Measurements from ENCODE around the gene MMS19. TPM values are rescaled to one million over a fixed set of nuclear protein-coding genes. Genes with fewer than 3 reads are reported as not detected.

The MMS19 gene
- total and polyA plus RNA-seq, 12 donors: 38.7 to 139 (median 64.7) TPM

GRCh38 chr10:97456686-97457065 is 41.5 kb downstream of the MMS19 start:
- H3K27me3 ChIP-seq: no peaks in the 10 kb centered on the region
- H3K4me1 ChIP-seq (replicated peaks in 1 of 2): no peaks in the 10 kb centered on the region
- no peak overlapping the region for H3K4me3 ChIP-seq
- no peak for DNase-seq
- no peaks in the 10 kb centered on the region for H3K9me3 ChIP-seq (replicated peaks in 1 of 3)
- WGBS, 4 donors: 50 to 64% (median 58%) methylated on average over 3 of the region's 3 CpGs
- intact Hi-C loops (cut with DNase I): no loop called here
- TF ChIP-seq POLR2A (IDR thresholded peaks at IDR 0.05): no peak
- no peak for TF ChIP-seq CTCF (IDR thresholded peaks at IDR 0.05)
- no peak overlapping the region for H3K27ac ChIP-seq
- peaks cover 0 to 79% of the 10 kb centered on the region in 2 donors for H3K36me3 ChIP-seq (replicated peaks in 1 of 2)

- no peaks in the 10 kb centered on the region for H3K9me3 ChIP-seq (replicated peaks in 1 of 3)
- TF ChIP-seq CTCF (IDR thresholded peaks at IDR 0.05): no peak
- no peak for TF ChIP-seq POLR2A (IDR thresholded peaks at IDR 0.05)
- DNase-seq: no peak
- H3K27ac ChIP-seq: peak overlapping the region in 1 of 5 donors; percentile 1
- no peaks in the 10 kb centered on the region for H3K27me3 ChIP-seq
- intact Hi-C loops (cut with DNase I): no loop called here
- no peaks in the 10 kb centered on the region for H3K4me1 ChIP-seq (replicated peaks in 1 of 2)
- no peak overlapping the region for H3K4me3 ChIP-seq
- peaks cover 0 to 74% of the 10 kb centered on the region in 2 donors for H3K36me3 ChIP-seq (replicated peaks in 1 of 2)
- 62 to 90% (median 72%) methylated on average over 5 of the region's 5 CpGs for WGBS, 4 donors
Observed at GRCh38 chr10:97456034-97456685, 42.1 kb downstream of the MMS19 start.

GRCh38 chr10:97454330-97455036 is 43.7 kb downstream of the MMS19 start:
- WGBS, 4 donors: 77 to 79% (median 78%) methylated on average over 3 of the region's 3 CpGs
- H3K4me3 ChIP-seq: no peak overlapping the region
- no peaks in the 10 kb centered on the region for H3K9me3 ChIP-seq (replicated peaks in 1 of 3)
- peak in 4 of 7 donors; percentile 45 to 61 (median 51) for DNase-seq
- intact Hi-C loops (cut with DNase I): no loop called here
- no peaks in the 10 kb centered on the region for H3K27me3 ChIP-seq
- no peak overlapping the region for H3K27ac ChIP-seq
- H3K36me3 ChIP-seq (replicated peaks in 1 of 2): peaks cover 0 to 57% of the 10 kb centered on the region in 2 donors
- TF ChIP-seq CTCF (IDR thresholded peaks at IDR 0.05) (no peak), POLR2A (IDR thresholded peaks at IDR 0.05) (no peak)
- H3K4me1 ChIP-seq (replicated peaks in 1 of 2): peaks cover 0 to 4% of the 10 kb centered on the region in 2 donors

- Histone ChIP-seq H3K27ac (no peak overlapping the region), H3K4me3 (no peak overlapping the region), H3K9me3 (replicated peaks in 1 of 3) (no peaks in the 10 kb centered on the region), H3K36me3 (replicated peaks in 1 of 2) (peaks cover 0 to 39% of the 10 kb centered on the region in 2 donors), H3K27me3 (no peaks in the 10 kb centered on the region), H3K4me1 (replicated peaks in 1 of 2) (peaks cover 0 to 22% of the 10 kb centered on the region in 2 donors)
- TF ChIP-seq CTCF (IDR thresholded peaks at IDR 0.05) (no peak), POLR2A (IDR thresholded peaks at IDR 0.05) (no peak)
- intact Hi-C loops (cut with DNase I): no loop called here
- 82 to 86% (median 84%) methylated on average over 6 of the region's 6 CpGs for WGBS, 4 donors
- no peak for DNase-seq
Observed at GRCh38 chr10:97452352-97452751, 45.9 kb downstream of the MMS19 start.

All from adrenal gland (tissue), 12 donors.